AG09319 (cell line): Measurements from ENCODE around the gene PGK1.
"Not testable (repeated sequence)": the region's sequence is repeated elsewhere in the genome, so short reads cannot be mapped to it uniquely, and the experiment has no call there.

Source experiments
- DNase-seq: peaks from one replicate; pipeline ENCODE4 v3.0.0-alpha.2; 2010; ENCODE audit warnings: low read depth; ENCODE audit errors: extremely low read depth
- CTCF ChIP-seq: IDR thresholded peaks from 2 replicates; pipeline ENCODE4 v1.5.1; 2011; ENCODE audit warnings: low read depth, mild to moderate bottlenecking, inconsistent platforms, low read length, moderate library complexity

The PGK1 gene

GRCh38 chrX:78119521-78120227 lies 15.6 kb downstream of the PGK1 start:
- no peak for DNase-seq
- no peak for TF ChIP-seq CTCF

GRCh38 chrX:78123190-78123589 lies 19.1 kb downstream of the PGK1 start:
- DNase-seq, result no peak

GRCh38 chrX:78124307-78124706 lies 20.3 kb downstream of the PGK1 start:
- no peak; the same call in 1 of the 2 replicates for TF ChIP-seq CTCF

More at GRCh38 chrX:78123190-78123589, 19.1 kb downstream of the PGK1 start:
- no peak for TF ChIP-seq CTCF

GRCh38 chrX:78125148-78125547 lies 21.1 kb downstream of the PGK1 start:
- TF ChIP-seq CTCF, result no peak
- DNase-seq, result no peak

More at GRCh38 chrX:78124307-78124706, 20.3 kb downstream of the PGK1 start:
- DNase-seq, result no peak

- not testable (repeated sequence) for DNase-seq
Observed at GRCh38 chrX:78125781-78126180, 21.7 kb downstream of the PGK1 start.

GRCh38 chrX:78129714-78130113 lies 25.7 kb downstream of the PGK1 start:
- DNase-seq, result no peak
- no peak for TF ChIP-seq CTCF

GRCh38 chrX:78130396-78130795 lies 26.3 kb downstream of the PGK1 start:
- no peak for TF ChIP-seq CTCF
- no peak for DNase-seq

GRCh38 chrX:78131117-78131516 lies 27.1 kb downstream of the PGK1 start:
- no peak for TF ChIP-seq CTCF
- DNase-seq, result no peak
